Inflammatory macrophage (primary cell): ENCODE data around the gene ANO2.
"Not testable (repeated sequence)": the region's sequence is repeated elsewhere in the genome, so short reads cannot be mapped to it uniquely, and the experiment has no call there.

Experiments used
- DNase-seq, 2 donors: peaks; one replicate each; pipeline ENCODE4 v3.0.0-alpha.2; 2020 to 2022

ANO2 gene

DNA sequence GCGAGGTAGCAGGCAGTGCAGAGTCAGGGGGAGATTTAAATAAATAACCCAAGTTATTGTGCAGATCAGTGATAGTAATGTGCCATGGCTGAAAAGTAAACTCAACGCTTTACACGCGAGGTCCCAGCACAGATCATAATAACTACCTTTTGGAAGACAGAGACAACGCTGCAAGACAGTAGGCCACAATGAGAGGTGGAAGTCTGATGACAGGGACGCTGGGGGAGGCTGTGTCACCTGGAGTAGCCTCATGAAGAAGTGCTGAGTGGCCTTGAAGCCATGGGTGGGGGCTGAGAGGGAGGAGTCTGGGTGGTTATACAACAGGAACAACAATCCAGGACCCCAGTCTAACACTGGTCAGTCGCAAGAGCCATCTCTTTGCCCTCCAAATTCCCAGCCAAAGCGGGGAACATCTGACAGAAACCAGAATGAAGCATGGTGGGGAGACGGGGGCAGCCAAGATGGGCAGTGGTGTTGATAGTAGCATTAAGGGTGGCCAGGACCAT, 28.2 kb downstream of the ANO2 start:
- no peak for DNase-seq

DNA sequence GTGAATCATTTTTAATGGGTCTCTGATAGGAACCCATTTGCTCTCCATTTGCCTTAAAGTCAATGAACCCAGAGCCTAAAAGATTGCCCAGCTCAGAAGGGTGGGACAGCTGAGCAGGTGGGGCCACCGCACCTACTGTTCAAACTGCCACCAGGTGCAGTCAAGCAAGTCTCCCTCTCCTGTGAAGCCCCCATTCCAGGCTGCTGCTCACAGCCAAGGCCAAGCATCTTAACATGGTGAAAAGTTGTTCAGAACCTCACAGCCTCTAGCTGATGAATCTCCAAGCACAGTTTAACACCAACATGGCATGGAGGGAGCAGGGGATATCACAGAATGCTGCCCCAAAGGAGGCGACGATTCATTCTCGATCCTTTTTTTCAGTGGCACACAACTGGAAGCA, 29.5 kb downstream of the ANO2 start:
- DNase-seq: no peak

DNA sequence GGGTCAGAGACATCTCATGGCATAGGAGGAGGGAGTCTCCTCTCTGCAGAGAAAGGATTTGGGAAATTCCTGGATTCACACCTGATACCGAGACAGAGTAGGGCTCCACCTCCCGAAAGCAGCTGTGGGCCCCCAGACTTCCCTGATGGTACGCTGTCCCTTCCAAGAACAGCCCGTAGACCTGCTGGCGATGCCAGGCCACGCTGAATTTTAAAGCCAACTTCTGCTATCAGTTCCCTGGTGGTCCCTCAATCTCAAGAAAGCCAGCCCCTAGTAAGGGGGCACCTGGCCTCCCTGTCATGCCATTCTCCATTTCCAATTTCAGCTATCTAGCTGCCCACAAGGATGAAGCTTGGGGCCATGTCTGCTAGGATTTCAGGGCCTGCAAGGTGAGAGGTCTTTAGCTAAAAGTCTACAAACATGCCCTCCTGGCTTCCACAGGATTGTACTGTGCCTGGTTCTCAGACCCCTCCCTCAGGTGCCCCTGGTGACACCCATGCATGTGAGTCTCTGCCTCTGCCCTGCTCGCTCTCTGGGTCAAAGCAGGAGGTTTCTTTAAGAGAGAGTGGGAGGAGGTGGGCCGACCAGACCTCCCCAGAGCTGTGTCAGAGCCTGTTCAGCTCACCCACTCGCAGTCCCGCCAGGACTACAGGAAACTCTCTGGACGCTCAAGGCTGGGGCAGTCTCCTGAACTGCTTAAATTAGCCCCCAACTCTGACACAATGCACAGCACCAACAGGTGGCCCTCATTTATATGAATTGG, 30.5 kb downstream of the ANO2 start:
- DNase-seq: no peak

DNA sequence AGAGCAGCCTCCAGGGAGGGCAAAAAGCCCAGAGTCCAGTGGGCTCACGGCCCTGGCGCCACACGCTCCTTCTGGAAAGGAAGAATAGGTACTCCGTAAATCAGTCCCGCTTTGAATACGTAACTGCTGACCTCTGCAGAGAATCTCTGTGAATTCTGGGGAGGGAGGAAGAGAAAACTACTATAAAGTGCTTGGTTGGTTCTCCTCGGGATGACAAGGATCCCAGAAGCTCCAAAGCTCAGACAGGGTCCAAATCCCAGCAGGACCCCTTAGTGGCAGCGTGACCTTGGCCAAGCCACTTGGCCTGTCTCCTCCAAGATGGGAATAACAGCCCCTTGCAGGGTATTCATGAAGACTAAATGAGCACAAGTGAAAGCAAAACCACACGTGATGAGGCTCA, 31.7 kb downstream of the ANO2 start:
- DNase-seq: no peak

DNA sequence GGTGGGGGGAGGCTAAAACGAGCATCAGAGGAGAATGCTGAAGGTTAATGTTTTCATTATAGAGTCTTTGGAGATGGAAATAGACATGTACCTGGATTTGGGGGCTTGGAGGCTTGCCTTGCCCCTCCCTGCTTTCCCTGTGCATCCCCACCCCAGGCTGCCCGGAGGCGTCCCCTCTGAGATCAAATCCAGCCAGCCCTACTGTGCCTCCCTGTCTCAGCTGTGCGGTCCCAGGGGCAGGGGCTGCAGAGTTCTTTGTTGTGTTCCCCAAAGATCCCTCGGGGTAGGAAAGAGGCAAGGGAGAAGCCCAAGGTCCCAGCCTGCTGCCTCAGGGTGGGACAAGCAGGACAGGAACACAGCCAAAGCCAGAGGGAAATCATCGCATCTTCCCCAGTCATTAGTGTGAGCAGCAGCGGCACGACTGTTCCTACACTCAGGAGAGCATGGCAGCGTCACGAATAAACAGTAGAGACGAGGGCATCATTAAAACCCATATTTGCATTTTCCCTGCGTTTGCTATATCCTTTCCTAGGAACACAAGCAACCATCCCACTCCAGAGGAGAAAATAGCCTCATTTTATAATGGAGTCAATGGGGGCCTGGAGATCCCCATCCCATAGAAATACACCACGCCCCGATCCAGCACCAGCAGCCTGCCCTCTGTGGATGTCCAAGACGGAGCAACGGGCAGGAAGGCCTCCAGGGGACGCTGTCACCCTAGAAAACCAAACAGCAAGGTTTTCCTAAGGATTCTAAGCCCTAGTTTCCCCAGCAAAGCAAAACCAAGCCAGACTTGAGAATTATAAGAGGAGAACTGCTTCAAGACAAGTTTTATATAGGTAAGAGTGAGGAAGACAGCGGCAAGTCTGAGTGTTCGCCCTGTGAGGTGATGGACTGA, 32.4 kb downstream of the ANO2 start:
- no peak for DNase-seq

DNA sequence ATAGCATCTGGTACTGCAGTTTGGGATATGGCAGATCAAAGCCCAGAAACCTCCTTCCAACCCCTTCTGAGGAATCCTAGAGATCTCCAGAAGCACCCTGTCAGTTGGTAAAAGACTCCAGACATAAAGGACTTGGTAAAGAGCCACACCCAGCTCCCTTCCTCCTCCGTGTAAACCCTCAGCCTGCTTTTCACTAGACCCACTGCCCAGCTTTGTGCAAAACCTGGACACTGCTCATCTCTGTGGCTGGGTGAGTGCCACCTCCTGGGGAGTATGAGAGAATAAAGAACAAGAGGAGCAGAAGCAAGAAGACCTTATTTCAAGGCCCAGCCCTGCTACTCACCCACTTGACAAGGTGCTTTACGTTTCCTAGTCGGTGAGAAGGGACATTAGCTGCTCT, 33.0 kb downstream of the ANO2 start:
- DNase-seq: no peak

DNA sequence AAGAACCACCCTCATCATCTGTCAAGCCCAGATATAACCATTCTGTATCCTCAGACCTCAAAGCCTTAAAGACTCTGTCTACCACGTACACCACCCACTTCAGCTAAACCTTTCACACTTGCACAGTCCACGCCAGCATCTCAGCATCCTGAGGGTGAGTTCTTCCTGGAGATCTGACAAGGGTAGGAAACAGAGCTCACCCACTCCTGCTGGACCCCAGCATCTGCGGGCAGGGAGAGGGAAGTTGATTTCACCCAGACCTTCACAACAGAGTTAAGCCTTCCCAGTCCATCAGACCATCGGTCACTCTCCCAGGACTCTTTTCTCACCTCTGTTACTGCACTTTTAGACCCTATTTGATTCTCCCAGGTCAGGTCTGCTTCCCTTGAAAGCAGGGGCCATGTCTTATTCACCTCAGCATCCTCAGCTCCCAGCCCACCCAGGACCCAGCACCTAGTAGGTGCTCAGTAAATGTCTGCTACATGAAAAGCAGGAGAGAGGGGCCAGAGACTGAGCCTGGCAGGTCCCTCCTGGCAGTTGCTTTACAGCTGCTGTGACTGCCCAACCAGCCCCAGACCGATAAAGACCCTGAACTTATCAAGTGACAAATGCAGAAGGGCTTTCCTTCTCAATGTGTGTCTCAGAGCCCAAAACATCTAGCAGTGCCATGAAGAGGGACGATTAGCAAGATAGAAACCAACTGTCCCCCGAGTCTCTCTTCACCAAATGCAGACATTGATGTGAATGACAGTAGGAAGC, 34.1 kb downstream of the ANO2 start:
- DNase-seq: no peak

DNA sequence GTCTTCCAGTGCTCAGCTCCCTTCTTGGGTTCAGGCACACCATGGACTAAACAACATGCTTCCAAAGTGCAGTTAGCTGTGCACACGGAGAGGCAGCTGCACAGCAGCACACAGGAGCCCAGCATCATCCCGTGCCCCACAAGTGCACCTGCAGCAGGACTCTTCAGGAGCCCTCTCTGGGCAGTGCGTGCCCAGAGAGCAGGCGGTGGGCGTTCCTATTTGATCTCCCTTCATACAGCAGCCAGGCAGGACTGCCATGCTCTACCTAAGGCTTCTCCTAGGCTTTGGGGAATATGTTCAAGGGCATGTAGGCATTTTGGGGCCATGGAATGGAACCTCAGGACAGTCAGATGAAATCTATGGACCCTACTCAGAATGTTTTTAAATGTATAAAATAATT, 35.5 kb downstream of the ANO2 start:
- DNase-seq: no peak

DNA sequence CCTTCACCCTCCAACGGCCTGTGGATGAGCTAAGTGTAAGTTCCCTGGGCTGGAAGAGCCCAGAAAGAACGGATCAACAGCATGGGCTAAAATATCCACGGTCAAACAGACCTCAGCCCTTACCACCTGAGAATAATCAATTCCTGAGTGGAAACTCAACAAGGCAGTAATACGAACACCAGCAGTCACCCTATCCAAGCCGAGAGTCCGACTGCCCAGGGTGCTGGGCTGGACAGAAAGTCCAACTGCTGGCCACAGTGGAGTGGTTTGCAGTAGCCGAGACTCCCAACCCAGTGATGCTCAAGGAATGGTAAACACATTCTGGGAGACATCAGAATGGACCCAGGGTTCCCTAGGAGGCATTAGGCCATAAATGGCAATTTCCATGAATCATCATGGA, 36.8 kb downstream of the ANO2 start:
- no peak for DNase-seq

DNA sequence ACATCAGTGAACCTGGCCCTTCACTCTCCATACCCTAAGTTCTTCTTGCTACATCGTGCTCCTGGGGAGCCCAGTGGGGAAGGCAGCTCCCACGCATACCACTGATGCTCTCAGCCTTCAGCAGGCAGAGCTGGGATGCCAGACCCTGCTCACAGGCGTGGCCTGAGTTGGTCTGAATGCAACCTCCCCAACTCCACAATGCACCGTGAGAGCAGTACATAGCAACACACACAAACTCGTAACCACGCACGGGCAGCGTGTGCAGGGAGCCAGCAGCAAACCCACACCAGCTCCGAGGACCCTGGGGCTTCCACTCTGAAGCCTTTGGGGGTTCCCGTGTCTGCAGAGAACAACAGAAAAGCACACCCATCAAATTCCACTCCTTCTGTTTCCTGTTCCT, 37.3 kb downstream of the ANO2 start:
- DNase-seq: no peak

DNA sequence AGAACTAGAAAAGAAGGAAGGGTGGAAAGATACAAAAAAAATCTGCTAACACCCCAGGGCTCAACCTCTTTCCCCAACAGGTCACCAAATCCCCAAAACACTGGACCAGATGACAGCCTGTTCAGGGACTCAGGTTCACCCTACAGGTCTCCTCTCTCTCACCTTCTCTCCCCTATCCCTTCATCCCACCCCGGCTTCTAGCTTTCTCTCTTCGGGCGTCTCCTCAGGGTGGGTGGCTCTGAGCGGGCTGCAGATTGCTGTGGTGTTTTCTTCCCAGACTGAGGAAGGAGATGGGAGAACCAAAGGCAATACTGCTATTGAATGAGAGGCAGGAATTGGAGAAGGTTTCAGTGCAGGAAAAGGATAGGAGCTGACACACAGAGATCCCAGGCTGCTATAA, 39.3 kb downstream of the ANO2 start:
- no peak for DNase-seq

DNA sequence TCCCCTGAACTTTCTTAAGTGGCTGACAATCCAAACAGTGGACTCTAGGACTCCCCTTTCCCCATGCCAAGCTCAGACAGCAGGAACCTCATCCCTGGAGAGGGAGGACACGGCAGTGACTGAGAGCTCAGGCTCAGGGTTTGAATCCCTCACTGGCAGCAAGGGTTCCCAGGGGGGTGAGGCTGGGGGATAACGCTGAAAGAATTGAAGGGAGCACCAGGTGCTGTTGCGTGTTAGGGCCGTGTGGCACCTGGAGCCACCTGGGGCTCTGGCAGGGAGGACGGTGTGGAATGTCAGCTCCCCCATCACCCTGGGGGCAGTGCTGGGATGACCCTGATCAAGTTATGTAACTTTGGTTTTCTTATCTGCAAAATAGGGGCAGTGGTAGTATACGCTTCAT, 40.1 kb downstream of the ANO2 start:
- no peak for DNase-seq

DNA sequence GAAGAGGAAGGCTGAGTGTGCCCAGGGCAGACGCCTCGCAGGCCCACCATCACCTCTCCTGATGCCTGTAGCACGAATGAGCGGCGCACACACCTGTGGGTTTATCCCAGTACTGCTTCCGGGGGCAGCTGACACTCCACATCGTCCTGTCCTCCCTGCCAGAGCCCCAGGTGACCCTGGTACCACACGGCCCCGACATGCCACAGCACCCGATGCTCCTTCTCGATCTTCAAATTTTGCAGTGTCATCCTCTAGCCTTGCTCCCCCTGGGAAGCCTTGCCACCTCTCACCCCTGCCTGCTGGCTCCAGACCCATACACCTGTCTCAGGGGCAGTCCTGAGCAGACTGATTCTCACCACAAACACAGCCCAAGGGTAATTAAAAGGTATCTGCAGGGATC, 40.6 kb downstream of the ANO2 start:
- DNase-seq: no peak

DNA sequence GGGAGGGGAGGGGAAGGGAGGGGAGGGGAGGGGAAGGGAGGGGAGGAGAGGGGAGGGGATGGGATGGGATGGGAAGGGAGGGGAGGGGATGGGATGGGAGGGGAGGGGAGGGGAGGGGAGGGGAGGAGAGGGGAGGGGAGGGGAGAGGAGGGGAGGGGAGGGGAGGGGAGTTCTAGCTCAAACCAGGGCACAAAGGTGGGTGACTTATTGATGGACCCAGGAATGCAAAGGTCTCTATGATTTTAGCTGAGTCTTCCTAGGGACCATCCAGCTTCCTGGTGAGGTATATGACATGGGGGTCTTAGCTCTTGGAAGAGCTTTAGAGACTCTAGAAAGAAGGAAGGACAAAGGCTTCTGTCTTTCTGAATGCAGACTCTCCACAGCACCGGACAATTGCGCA, 42.3 kb downstream of the ANO2 start:
- DNase-seq: no peak

DNA sequence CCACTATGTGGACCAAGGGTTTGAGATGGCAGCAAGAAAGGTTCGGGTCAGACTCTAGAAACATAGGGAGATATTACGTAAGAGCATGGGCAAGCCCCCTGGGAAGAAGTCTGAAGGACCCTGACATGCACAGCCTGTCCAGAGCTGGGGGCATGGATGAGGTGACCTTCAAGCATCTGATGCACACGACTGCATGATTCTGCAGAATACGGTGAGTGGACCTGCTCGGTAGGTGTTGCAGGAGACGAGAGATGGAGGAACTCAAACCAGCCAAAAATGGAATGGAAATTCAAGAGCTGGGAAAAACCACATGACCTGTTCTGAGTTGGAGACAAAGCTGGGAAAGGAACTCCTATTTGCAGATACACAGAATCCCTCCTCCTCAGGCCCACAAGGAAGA, 43.6 kb downstream of the ANO2 start:
- DNase-seq: no peak

DNA sequence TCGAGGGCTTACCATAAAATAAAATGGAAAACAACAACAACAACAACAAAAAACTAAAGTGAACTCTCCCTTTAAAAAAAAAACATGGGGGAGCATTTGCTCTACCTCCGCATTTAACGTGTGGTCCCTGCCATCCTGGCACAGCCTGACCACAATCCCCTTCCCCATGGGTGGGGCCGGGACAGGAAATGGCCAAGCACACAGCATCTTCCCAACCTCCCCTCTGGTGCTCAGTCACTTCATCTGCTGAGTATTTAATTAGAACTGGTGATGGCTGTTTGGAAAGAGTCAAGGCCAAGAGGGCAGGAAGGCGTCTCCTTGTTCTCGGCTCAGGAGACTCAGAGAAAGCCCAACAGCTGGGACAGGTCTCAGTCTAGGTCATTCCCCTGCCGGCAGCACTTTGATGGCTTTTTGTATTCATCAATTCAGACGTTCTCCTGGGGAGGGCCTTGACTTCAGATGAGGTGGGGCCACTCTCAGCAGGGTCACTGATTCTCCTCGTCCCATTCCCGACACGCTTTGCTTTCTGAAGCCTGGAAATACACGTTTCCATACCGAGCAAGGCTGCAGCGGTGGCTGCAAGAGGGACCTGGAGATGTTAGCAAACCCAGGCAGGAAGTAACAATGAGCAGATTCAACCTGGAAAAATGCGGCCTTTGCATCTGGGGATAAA, 44.4 kb downstream of the ANO2 start:
- DNase-seq: no peak

DNA sequence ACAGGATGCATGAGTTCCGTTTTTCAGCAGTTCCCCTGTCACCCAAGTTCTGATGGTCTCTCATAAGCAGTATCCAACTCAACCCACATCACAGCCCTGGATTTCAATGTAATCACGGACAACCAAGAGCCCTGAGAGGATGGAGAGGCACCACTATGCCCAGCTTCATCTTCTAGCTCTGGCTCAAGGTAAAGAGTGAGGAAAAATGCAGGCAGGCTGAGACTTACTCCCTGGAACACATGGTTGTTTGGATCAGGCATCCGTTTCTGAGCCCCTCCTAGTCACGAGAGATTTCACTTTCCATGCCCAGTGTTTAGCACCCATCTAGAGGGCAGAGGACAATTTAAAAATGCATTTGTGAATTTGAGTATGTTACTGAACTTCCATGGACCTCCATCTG, 45.0 kb downstream of the ANO2 start:
- DNase-seq: no peak

DNA sequence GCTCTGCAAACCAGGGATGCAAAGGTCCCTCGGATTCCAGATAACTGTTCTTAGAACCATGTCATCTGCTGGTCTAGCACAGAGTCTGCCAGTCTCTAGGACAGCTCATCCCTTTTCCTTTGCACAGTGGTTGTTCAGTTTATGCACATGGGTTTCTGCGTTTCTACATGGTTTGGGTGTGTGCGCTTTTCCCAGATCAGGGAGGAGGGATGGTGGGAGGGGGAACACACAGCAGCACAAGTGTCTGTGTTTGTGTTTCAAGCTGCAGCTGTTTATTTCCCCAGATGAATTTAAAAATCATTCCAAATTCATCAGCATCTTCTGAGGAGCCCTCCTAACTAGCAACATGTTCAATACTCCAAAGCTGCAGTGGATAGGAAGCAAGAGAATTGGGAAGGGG, 45.4 kb downstream of the ANO2 start:
- DNase-seq: no peak

DNA sequence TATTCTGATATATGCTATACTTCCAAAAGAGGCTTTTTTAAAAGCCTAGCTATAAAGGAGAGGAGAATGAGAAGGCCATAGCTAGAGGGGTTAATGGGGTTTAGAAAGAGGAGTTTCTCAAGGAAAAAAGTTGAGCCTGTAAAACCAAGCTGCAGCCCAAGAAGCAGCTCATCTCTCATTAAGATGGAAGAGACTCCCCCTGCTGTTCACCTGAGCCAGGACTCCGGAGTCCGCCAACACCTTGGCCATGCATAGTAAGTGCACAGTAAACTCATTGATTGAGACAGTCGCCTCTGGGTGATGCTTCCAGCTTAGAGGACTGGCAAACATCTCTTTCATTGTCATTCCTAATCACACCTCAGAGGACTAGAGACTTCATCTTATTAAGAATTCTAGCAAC, 46.2 kb downstream of the ANO2 start:
- DNase-seq: no peak

DNA sequence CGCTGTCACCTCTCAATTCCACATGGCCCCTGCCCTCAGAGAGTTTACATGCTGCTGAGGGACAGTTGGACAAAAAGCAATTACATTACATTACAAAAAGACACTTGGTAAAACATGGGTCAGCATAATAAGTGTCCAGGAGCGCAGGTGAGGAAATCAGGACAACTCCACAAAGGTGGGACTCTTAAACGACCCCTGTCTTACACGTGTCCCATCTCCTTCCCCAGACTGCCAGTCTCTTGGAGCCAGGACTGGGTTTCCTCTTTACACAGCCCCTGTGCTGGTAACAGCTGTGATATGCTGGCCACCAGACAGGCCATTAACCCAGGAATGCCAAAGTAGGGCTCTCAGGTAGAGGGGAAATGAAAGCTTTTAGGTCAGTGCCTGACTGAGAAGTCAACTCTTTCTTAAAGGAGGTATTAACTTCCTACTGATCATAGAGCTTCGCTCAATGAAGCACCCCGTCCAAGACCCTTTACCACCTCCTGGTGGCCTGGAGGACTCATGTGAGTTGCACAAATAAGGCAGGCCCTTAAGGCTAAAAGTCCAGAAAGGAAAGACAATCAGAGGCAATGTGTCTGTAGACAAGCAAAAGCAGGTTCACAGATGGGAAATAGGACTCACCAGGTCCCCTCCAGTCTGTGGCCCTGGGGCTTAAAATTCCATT, 55.5 kb downstream of the ANO2 start:
- DNase-seq: peak; percentile 10 to 37

DNA sequence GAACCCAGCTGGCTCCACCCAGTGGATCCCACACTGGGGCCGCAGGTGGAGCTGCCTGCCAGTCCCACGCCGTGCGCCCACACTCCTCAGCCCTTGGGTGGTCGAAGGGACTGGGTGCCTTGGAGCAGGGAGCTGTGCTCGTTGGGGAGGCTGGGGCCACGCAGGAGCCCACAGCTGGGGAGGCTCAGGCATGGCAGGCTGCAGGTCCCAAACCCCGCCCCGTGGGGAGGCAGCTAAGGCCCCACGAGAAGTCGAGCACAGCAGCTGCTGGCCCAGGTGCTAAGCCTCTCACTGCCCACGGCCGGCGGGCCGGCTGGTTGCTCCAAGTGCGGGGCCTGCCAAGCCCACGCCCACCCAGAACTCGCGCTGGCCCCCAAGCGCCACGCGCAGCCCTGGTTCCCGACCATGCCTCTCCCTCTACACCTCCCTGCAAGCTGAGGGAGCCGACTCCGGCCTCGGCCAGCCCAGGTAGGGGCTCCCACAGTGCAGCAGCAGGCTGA, 56.2 kb downstream of the ANO2 start:
- DNase-seq: no peak

DNA sequence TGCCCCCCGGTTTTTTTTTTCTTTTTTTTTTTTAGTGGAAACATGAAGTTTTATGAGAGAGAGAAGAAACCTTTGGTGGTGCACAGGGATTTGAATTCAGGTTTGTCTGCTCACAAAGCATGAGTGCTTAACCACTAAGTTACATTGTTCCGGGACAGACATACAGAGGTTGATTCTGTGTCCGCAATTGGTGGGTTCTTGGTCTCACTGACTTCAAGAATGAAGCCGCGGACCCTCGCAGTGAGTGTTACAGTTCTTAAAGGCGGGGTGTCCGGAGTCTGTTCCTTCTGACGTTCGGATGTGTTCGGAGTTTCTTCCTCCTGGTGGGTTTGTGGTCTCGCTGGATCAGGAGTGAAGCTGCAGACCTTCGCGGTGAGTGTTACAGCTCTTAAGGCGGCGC, 57.2 kb downstream of the ANO2 start:
- not testable (repeated sequence) for DNase-seq
